Mesodermal cell (in vitro differentiated cells): ENCODE results near the gene FZR1.

ENCODE experiments used
- H3K27ac ChIP-seq: 2 replicates; pipeline ENCODE4 v1.7.0; 2013; ENCODE audit warnings: mild to moderate bottlenecking, low read depth, low read length, moderate library complexity; ENCODE audit not compliant: severe bottlenecking
- H3K36me3 ChIP-seq: 2 replicates; pipeline ENCODE4 v1.7.1; 2013; ENCODE audit warnings: mild to moderate bottlenecking, low read length, moderate library complexity; ENCODE audit not compliant: control insufficient read depth, insufficient read depth
- H3K4me1 ChIP-seq: one replicate; pipeline ENCODE4 v1.7.1; 2013; ENCODE audit warnings: mild to moderate bottlenecking, low read length; ENCODE audit not compliant: insufficient read depth, control insufficient read depth, poor library complexity, severe bottlenecking
- H3K4me3 ChIP-seq: 2 replicates; pipeline ENCODE4 v1.7.0; 2013; ENCODE audit warnings: low read length, control low read depth, mild to moderate bottlenecking; ENCODE audit not compliant: insufficient read depth, poor library complexity, severe bottlenecking; ENCODE audit errors: extremely low read depth
- H3K9me3 ChIP-seq: 2 replicates; pipeline ENCODE4 v1.7.1; 2013; ENCODE audit warnings: mild to moderate bottlenecking, low read length, moderate library complexity; ENCODE audit not compliant: control insufficient read depth
- WGBS, 2 experiments: methylation state at CpG; one replicate each; pipeline ENCODE4 v1.1.5; 2013; ENCODE audit warnings: missing lambda C conversion rate in 2 of 2; ENCODE audit not compliant: insufficient coverage in 2 of 2; 5-methylcytosine and 5-hydroxymethylcytosine counted together

Gene FZR1

DNA sequence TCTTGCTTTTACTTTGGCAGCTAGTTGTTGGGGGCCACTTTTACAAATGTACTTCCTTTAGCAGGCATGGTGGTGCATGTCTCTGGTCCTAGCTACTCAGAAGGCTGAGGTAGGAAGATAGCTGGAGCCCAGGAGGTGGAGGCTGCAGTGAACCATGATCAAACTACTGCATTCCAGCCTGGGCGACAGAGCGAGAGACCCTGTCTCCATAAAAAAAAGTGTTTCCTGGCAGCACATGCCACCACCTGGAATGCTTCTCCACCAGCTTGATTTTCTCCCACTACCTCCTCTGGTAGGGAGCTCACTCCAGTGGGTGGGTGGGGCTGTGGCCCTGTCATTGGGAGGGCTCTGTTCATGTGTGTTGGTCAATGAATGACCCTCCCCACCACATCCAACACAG, 12.5 kb downstream of the FZR1 start:
- peaks cover 60% of the 10 kb centered on the region for H3K36me3 ChIP-seq
- H3K4me3 ChIP-seq = no peak overlapping the region
- 100% methylated on average over 2 of the region's 2 CpGs; no CpG with 5 or more reads in 1 of the 2 experiments for WGBS, 2 experiments
- no peaks in the 10 kb centered on the region for H3K9me3 ChIP-seq
- no peak overlapping the region for H3K27ac ChIP-seq
- H3K4me1 ChIP-seq = peaks cover 5% of the 10 kb centered on the region

DNA sequence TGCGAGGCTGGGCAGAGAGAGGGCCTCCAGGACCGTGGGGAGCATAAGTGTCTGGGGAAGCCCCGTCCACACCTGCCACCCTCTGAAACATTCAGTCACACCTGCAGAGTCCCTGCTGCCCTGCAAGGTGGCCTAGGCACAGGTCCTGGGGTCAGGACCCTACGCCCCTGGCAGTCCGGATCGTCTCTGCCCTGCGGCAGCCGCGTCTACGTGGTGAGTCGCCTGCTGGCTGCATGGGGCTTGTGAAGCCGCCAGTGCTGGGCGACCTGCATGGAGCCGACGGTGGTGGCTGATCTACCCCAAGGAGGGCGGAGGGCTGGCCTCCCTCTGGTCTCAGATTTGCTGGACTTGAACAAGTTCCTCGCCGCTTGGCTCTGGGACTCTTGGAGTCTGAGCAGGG, 13.0 kb downstream of the FZR1 start:
- H3K4me3 ChIP-seq = no peak overlapping the region
- peaks cover 5% of the 10 kb centered on the region for H3K4me1 ChIP-seq
- peaks cover 63% of the 10 kb centered on the region for H3K36me3 ChIP-seq
- no peak overlapping the region for H3K27ac ChIP-seq
- H3K9me3 ChIP-seq = no peaks in the 10 kb centered on the region
- 94 to 98% methylated on average over 16 of the region's 18 CpGs for WGBS, 2 experiments

DNA sequence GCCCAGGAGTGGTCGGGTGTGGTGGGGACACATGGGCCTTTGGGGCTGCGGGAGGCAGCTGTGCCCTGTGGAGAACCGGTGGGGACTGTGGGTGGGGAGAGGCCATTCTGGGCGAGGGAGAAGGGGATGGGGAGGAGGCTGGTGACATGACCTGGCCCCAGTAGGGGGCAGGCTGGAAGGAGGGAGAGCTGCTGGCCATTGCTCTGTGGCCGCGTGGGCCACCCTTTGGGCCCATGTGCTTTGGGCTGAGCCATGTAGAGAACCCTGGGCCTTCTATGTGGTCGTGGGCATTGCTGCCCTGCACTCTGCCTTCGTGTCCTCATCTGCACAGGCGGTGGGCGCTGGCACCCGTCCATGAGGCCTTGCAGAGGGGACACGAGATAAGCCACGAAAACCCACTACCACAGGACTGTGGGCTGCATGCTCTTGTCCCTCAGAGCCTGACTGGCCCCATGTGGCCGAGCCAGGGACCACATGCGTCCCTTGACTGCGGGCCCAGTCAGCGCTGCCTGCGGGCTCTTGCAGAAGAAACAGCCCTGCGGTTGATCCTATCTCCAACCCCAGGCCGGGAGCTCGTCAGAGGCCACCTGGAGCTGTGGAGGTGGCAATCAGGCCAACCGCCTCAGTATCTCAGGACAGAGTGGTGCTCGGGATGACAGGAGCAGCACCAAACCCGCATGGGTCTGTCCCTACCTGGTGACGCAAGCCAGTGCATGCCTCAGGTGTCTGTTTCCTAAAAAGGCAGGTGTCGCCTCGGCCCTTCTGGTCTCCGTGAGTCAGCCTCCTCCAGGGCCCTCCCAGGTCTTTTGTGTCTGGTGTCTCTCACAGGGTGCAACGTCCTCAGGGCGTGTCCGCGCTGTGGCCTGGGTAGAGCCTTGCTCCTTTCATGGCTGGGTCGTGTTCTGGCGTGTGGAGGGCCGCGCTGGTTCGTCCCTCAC, 14.3 kb downstream of the FZR1 start:
- whole genome bisulfite sequencing, 2 experiments = 95 to 96% methylated on average over 33 to 36 of the region's 37 CpGs
- H3K4me3 ChIP-seq = no peak overlapping the region
- no peaks in the 10 kb centered on the region for H3K9me3 ChIP-seq
- H3K36me3 ChIP-seq = peaks cover 71% of the 10 kb centered on the region
- H3K4me1 ChIP-seq = peaks cover 1% of the 10 kb centered on the region
- no peak overlapping the region for H3K27ac ChIP-seq

DNA sequence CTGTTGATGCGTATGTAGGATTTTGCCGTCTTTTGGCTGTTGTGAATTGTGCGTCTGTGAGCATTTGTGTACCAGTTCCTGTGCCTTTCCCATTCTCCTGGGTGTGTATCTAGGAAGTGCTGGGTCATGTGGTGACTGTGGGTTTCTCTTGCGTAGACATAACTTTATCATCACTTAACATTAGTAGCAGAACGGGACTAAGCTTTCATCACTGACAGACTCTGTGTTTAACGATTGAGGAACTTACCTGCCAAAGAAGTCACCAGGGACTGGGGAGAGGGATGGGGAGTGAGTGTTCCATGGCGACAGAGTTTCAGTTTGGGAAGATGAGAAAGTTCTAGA, 15.0 kb downstream of the FZR1 start:
- no peaks in the 10 kb centered on the region for H3K4me1 ChIP-seq
- H3K36me3 ChIP-seq = peaks cover 74% of the 10 kb centered on the region
- H3K4me3 ChIP-seq = no peak overlapping the region
- H3K27ac ChIP-seq = no peak overlapping the region
- WGBS, 2 experiments = 91 to 98% methylated on average over 4 to 5 of the region's 7 CpGs
- H3K9me3 ChIP-seq = no peaks in the 10 kb centered on the region

DNA sequence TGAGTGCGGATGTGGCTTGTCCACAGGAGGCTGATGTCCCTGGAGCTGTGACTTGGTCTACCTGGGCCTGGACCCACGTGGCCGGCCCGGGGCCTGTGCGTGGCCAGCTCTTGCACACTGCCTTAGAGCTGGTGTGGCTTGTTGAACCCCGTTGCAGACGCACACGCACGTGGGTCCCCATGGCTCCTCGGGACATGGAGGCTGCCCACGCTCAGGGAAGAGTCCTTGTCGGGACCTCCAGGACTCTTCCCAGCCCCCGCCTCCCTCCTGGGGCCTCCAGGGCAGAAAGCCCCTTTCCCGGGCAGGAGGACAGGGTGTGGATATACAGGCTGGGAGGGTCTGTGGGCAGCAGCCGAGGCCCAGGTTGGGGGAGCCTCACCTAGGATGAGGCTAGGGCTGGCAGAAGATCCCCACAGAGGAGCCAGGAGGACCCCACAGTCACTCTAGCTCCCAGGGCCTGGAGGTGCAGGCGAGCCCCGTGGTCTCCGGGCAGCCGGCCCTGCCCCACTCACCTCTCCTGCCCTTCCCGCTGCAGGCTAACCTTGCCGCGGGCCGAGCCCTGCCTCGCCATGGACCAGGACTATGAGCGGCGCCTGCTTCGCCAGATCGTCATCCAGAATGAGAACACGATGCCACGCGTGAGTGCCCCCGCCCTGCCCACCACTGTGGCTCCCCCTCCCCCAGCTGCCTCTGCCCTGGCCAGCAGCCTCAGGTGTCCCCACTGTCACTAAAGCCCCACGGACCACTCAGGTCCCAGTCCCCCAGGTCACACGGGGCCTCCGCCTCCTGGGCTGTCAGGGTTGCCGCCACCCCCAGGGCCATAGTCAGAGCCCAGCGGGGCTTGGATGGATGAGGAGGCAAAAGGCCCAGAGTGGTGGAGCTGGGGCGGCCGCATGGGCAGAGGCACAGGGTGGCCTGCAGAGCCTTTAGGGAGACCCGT, 16.6 kb downstream of the FZR1 start:
- Histone ChIP-seq H3K4me1 (no peaks in the 10 kb centered on the region), H3K4me3 (no peak overlapping the region), H3K27ac (no peak overlapping the region), H3K9me3 (no peaks in the 10 kb centered on the region), H3K36me3 (peaks cover 84% of the 10 kb centered on the region)
- WGBS, 2 experiments = 90 to 97% methylated on average over 25 to 37 of the region's 40 CpGs

DNA sequence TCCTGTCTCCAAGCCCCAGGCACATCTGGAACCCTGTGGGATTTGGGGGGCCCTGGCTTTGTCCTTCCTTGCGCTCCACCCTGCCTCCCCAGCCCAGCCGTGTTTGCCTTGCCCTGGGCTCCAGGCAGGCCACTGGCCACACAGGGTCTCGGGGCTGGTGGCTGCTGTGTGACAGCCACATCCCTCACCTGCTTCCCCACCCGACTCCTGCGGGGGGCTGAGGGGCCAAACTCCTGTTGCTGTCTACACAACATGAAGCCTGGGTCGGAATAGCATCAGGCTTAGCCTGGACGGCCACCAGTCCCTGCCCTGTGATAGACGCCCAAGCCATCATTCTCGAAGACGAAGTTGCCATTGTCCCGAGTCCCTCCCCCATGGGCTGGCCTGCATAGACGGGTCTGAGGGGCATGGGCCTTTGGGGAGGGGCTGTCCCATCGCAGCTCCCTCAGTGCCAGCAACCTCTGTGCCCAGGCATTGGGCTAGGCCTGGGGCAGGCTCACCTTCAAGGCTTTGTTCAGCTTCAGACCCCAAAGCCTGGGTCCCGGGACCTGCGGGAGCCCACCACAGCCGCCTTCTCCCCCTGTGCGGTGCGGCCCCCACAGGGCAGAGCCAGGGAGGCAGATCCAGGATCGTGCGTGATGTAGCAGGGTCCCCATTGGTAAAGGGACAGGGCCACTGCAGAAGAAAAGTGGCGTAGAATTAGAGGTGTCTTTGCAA, 17.4 kb downstream of the FZR1 start:
- 95 to 97% methylated on average over 17 to 20 of the region's 21 CpGs for WGBS, 2 experiments
- Histone ChIP-seq H3K4me3 (no peak overlapping the region), H3K36me3 (peaks cover 87% of the 10 kb centered on the region), H3K27ac (no peak overlapping the region), H3K9me3 (no peaks in the 10 kb centered on the region), H3K4me1 (no peaks in the 10 kb centered on the region)

DNA sequence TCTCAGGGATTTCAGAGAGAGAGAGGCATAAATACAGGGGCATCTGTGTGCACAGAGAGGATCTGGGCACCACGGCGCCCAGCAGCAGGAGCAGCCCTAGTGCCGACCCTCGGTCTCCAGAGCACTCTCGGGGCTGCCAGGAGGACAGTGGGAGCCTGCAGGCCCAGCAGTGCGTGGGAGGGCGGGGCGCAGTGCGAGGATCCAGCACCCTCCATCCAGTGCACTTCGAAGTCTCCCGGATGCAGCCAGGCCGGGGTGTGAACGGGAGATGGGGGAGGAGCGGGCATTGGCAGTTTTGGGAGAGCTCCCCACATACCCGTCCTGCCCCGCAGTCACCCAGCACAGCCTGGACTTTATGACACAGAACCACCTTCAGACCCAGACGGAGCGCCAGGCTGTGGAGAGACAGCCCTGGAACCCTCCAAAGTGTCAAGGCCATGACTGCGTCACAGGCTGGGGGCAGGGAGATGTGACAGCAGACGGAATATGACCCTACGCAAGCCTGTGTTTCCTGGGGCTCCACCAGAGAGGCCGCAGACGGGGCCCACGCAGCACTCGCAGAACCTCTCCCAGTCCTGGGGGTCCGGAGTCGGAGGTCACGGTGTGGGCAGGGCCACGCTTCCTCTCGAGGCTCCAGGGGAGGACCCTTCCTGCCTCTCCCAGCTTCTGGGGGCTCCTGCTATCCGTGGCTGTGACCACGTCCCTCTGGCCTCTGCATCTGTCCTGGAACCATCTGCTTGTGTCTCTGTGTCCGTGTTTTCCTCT, 18.1 kb downstream of the FZR1 start:
- Histone ChIP-seq H3K4me1 (no peaks in the 10 kb centered on the region), H3K9me3 (no peaks in the 10 kb centered on the region), H3K4me3 (no peak overlapping the region), H3K27ac (no peak overlapping the region), H3K36me3 (peaks cover 81% of the 10 kb centered on the region)
- 97 to 98% methylated on average over 24 to 32 of the region's 33 CpGs for WGBS, 2 experiments

DNA sequence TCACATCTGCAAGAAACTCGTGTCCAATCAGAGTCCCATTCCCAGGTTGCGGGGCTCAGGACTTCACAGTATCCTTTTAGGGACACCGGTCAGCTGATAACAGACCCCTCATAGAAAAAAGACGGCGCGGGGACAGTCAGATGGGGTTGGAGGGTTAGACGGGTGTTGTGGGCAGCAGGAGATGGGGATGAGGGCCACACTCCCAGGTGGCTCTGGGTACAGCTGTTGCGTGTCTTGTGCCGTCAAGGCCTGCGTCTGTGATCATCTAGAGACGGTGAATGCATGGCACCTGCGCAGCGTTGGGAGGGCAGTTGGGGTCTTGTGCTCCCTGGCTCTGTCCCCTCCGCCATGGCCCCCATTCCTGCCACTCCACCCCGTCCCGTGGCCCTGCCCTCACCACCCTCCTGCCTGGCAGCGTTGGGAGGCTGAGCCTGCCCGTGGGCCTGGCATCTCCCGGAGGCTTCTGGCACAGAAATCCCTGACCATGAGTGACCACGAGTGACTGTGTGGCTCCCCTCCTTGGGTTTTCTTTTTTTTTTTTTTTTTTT, 18.9 kb downstream of the FZR1 start:
- Histone ChIP-seq H3K36me3 (peaks cover 74% of the 10 kb centered on the region), H3K4me3 (no peak overlapping the region), H3K9me3 (no peaks in the 10 kb centered on the region), H3K27ac (no peak overlapping the region), H3K4me1 (no peaks in the 10 kb centered on the region)
- WGBS, 2 experiments = 98 to 99% methylated on average over 14 to 19 of the region's 20 CpGs

DNA sequence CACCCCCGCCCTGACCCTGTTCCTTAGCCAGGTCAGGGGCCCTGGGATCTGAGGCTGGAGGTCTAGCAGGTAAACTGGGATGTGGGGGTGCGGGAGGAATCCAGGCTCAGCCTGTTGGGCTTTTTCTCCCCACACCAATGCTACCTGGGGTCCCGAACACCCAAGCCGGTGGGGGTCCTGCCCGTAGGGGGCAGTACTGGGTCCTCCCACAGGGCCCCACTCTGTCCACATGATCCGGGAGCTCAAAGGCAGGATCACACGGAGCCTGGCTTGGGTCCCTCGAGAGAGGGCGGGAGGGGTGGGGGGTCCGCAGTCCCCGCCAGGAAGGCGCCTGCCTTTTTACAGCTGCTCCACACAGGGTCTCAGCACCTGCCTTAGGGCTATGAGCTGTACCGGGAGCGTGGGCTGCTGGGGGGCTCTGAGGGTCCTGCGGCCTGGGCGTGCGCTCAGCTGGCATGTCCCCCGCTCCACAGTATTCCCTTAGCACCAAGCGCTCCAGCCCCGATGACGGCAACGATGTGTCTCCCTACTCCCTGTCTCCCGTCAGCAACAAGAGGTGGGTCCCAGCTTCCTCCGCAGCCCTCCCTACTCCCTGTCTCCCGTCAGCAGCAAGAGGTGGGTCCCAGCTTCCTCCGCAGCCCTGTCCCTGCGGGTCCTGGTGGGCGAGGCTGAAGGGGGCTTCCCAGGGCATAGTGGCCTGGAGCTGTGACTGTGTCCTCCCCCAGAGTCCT, 20.6 kb downstream of the FZR1 start:
- H3K27ac ChIP-seq = no peak overlapping the region
- no peak overlapping the region for H3K4me3 ChIP-seq
- 97 to 98% methylated on average over 21 to 22 of the region's 28 CpGs for WGBS, 2 experiments
- peaks cover 74% of the 10 kb centered on the region for H3K36me3 ChIP-seq
- no peaks in the 10 kb centered on the region for H3K9me3 ChIP-seq
- H3K4me1 ChIP-seq = no peaks in the 10 kb centered on the region
